ENCODE data around the gene CRB3. TPM values are rescaled to one million over a fixed set of nuclear protein-coding genes. Genes with fewer than 3 reads are reported as not detected.

Gene CRB3
- total and polyA plus RNA-seq, 4 donors, result 0.38 to 13.9 TPM; not detected in 2

DNA sequence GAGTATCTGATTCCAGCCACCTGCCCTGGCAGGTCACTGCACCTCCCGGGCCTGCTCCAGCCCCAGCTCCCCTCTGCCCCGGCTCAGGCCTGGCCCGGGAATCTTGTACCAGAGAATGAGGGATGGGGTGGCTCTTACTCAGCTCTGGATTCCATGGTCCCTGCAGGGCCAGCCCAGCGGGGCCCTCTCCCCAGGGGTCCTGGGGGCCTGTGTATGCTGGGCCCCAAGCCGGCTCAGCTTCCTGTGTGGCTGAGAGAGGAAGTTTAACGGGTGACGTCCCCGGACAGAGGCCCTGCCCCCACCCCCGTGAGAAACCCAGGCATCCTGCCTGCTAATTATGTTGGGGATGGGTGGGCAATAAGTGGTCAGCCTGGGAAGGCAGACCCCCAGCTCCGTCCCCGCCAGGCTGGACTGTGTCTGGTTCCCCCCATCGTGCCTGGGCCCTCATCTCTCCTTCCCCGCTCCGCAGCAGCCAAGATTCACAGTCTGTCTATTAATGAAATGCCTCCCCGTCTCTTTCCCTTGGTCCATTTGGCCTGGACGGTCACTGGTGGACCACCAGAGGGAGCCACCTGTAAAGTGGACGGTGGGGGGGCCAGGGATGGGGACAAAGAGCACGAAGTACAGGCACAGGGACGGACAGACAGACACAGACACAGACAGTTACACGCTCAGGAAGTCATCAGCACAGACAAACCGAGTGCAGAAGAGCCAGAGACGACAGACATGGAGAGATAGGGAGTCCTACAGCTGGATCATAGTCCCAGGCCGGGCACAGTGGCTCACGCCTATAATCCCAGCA is 17.7 kb downstream of the CRB3 start, which contains the start of gene DENND1C:
TSS of gene DENND1C (minus strand) at position 247 of the 802 bp plus-strand sequence. CDS start at position 155, 92 bp downstream.
- intact Hi-C loops (cut with DNase I), result no loop called here
- no peaks in the 10 kb centered on the region for H3K27me3 ChIP-seq (ENCODE audit: control insufficient read depth in 1 of 2, insufficient read depth in 2 of 2, low read length in 1 of 2)
- H3K4me1 ChIP-seq (ENCODE audit: control insufficient read depth in 1 of 2, insufficient read depth in 2 of 2, low read length in 2 of 2), result no peaks in the 10 kb centered on the region
- DNase-seq (peak in 1 of 2 donors; percentile 73), ATAC-seq (ENCODE audit: low FRiP score) (peak; percentile 45)
- H3K36me3 ChIP-seq (ENCODE audit: control insufficient read depth in 1 of 2, insufficient read depth in 2 of 2, low read length in 1 of 2), result no peaks in the 10 kb centered on the region
- H3K4me3 ChIP-seq (ENCODE audit: low read length in 2 of 2), result no peak within 1 kb of the TSS
- H3K9me3 ChIP-seq (ENCODE audit: control insufficient read depth, low read length), result no peaks in the 10 kb centered on the region
- 33 to 34% methylated on average over 24 of the region's 24 CpGs for WGBS, 2 donors
- no peak within 1 kb of the TSS for H3K27ac ChIP-seq (ENCODE audit: low read depth in 1 of 2, low read length in 2 of 2)

DNA sequence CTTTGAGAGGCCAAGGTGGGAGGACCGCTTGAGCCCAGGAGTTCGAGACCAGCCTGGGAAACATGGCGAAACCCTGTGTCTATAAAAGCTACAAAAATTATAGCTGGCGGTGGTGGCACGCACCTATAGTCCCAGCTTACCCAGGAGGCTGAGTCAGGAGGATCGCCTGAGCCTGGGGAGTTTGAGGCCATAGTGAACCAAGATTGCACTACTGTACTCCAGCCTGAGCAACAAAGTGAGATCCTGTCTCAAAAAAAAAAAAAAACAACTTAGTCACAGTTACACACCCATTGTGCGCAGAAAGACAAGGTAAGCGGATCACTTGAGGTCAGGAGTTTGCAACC is 18.2 kb downstream of the CRB3 start:
- DNase-seq (no peak), ATAC-seq (ENCODE audit: low FRiP score) (no peak)
- H3K4me3 ChIP-seq (ENCODE audit: low read length in 2 of 2), result no peak overlapping the region
- WGBS, 2 donors, result 94 to 96% methylated on average over 8 of the region's 8 CpGs
- H3K27me3 ChIP-seq (ENCODE audit: control insufficient read depth in 1 of 2, insufficient read depth in 2 of 2, low read length in 1 of 2), result no peaks in the 10 kb centered on the region
- H3K36me3 ChIP-seq (ENCODE audit: control insufficient read depth in 1 of 2, insufficient read depth in 2 of 2, low read length in 1 of 2), result no peaks in the 10 kb centered on the region
- intact Hi-C loops (cut with DNase I), result no loop called here
- no peak overlapping the region for H3K27ac ChIP-seq (ENCODE audit: low read depth in 1 of 2, low read length in 2 of 2)
- H3K4me1 ChIP-seq (ENCODE audit: control insufficient read depth in 1 of 2, insufficient read depth in 2 of 2, low read length in 2 of 2), result no peaks in the 10 kb centered on the region
- no peaks in the 10 kb centered on the region for H3K9me3 ChIP-seq (ENCODE audit: control insufficient read depth, low read length)

DNA sequence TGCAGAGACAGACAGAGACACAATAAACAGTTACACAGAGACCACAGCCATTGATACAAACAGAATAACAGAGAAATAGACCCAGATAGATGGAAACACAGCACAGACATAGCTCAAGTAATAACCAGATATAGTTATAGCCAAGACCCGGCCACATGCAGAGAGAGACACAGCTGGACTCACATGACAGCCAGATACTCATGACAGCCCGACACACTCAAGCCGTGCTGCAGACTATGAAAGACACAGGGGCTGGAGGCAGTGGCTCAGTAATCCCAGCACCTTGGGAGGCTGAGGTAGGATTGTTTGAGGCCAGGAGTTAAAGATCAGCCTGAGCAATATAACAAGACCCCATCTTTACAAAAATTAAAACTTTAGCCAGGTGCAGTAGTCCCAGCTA is 19.2 kb downstream of the CRB3 start:
- intact Hi-C loops (cut with DNase I), result no loop called here
- H3K27ac ChIP-seq (ENCODE audit: low read depth in 1 of 2, low read length in 2 of 2), result no peak overlapping the region
- DNase-seq, result no peak
- WGBS, 2 donors, result 47 to 48% methylated on average over 3 of the region's 3 CpGs
- H3K4me1 ChIP-seq (ENCODE audit: control insufficient read depth in 1 of 2, insufficient read depth in 2 of 2, low read length in 2 of 2), result no peaks in the 10 kb centered on the region
- H3K9me3 ChIP-seq (ENCODE audit: control insufficient read depth, low read length), result no peaks in the 10 kb centered on the region
- no peak overlapping the region for H3K4me3 ChIP-seq (ENCODE audit: low read length in 2 of 2)
- no peaks in the 10 kb centered on the region for H3K36me3 ChIP-seq (ENCODE audit: control insufficient read depth in 1 of 2, insufficient read depth in 2 of 2, low read length in 1 of 2)
- no peak for ATAC-seq (ENCODE audit: low FRiP score)
- no peaks in the 10 kb centered on the region for H3K27me3 ChIP-seq (ENCODE audit: control insufficient read depth in 1 of 2, insufficient read depth in 2 of 2, low read length in 1 of 2)

DNA sequence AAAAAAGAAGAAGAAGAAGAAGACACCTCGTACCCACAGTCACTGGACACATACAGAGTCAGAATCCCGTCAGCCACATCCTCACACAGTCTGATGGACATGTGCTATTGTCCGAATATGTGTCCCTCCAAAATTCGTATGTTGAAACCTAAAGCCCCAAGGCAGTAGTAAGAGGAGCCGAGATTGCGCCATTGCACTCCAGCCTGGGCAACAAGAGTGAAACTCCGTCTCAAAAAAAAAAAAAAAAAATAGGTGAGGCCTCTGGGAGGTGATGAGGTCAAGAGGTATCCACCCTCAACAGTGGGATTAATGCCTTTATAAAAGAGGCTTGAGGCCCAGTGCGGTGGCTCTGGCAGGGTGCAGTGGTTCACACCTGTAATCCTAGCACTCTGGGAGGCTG is 20.2 kb downstream of the CRB3 start:
- WGBS, 2 donors, result 90% methylated on average over 8 of the region's 8 CpGs
- Histone ChIP-seq H3K4me1 (ENCODE audit: control insufficient read depth in 1 of 2, insufficient read depth in 2 of 2, low read length in 2 of 2) (no peaks in the 10 kb centered on the region), H3K9me3 (ENCODE audit: control insufficient read depth, low read length) (no peaks in the 10 kb centered on the region), H3K27ac (ENCODE audit: low read depth in 1 of 2, low read length in 2 of 2) (no peak overlapping the region), H3K36me3 (ENCODE audit: control insufficient read depth in 1 of 2, insufficient read depth in 2 of 2, low read length in 1 of 2) (no peaks in the 10 kb centered on the region), H3K27me3 (ENCODE audit: control insufficient read depth in 1 of 2, insufficient read depth in 2 of 2, low read length in 1 of 2) (no peaks in the 10 kb centered on the region), H3K4me3 (ENCODE audit: low read length in 2 of 2) (no peak overlapping the region)
- no peak for ATAC-seq (ENCODE audit: low FRiP score)
- intact Hi-C loops (cut with DNase I), result no loop called here
- peak in 1 of 2 donors; percentile 40 for DNase-seq

DNA sequence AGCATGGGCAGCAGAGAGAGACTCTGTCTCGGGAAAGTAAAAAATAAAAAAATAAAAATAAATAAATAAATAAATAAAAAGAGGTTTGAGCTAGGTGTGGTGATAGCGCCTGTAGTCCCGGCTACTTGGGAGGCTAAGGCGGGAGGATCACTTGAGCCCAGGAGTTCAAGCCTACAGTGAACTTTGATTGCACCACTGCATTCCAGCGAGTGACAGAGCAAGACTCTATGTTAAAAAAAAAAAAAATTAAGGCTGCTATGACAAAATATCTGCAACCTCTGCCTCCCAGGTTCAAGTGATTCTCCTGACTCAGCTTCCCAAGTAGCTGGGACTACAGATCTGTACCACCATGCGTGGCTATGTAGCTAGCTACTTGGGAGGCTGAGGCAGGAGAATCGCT is 20.8 kb downstream of the CRB3 start:
- Histone ChIP-seq H3K27ac (ENCODE audit: low read depth in 1 of 2, low read length in 2 of 2) (no peak overlapping the region), H3K4me1 (ENCODE audit: control insufficient read depth in 1 of 2, insufficient read depth in 2 of 2, low read length in 2 of 2) (no peaks in the 10 kb centered on the region), H3K4me3 (ENCODE audit: low read length in 2 of 2) (no peak overlapping the region), H3K27me3 (ENCODE audit: control insufficient read depth in 1 of 2, insufficient read depth in 2 of 2, low read length in 1 of 2) (no peaks in the 10 kb centered on the region), H3K9me3 (ENCODE audit: control insufficient read depth, low read length) (no peaks in the 10 kb centered on the region), H3K36me3 (ENCODE audit: control insufficient read depth in 1 of 2, insufficient read depth in 2 of 2, low read length in 1 of 2) (no peaks in the 10 kb centered on the region)
- intact Hi-C loops (cut with DNase I), result no loop called here
- DNase-seq (no peak), ATAC-seq (ENCODE audit: low FRiP score) (no peak)
- 86 to 89% methylated on average over 7 of the region's 7 CpGs for WGBS, 2 donors

DNA sequence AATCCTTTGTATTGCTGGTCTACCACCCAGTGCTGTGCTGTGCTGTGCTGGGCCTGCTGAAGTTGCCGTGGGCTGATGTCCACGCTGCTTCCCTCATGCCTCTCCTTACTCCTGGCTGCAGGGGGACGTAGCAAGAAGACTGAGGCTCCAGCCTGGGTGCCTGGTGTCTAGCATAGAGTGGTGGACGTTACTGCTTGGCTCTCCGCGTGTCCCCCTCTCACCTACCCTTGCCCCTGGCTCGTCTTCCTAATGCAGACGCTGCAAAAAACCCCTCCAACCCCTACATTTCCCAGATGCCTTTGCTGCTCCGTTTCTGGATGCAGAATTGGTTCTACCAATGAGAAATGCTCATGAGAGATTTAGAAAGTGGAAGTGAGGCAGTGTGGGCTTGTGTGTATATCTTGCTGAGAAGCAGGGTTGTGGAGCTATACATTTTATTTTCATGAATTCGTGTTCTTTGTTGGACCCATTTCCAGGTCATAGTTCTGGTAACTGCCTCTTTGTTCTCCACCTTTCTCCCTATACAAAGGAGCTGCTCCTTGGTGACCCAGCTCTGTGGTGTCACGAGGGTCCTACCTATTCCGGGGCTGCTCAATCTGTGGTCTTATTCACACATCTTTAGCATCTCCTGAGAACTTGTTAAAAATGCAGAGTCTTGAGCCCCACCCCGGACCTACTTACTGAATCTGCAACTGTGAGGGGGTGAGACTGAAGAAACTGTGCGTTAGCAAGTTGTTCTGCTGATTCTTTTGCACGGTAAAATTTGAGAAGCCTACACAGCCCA is 25.4 kb downstream of the CRB3 start:
- WGBS, 2 donors, result 53 to 55% methylated on average over 15 of the region's 15 CpGs
- no peak for ATAC-seq (ENCODE audit: low FRiP score)
- intact Hi-C loops (cut with DNase I), result no loop called here
- H3K27ac ChIP-seq (ENCODE audit: low read depth in 1 of 2, low read length in 2 of 2), result no peak overlapping the region
- H3K4me3 ChIP-seq (ENCODE audit: low read length in 2 of 2), result no peak overlapping the region
- no peaks in the 10 kb centered on the region for H3K4me1 ChIP-seq (ENCODE audit: control insufficient read depth in 1 of 2, insufficient read depth in 2 of 2, low read length in 2 of 2)
- no peaks in the 10 kb centered on the region for H3K27me3 ChIP-seq (ENCODE audit: control insufficient read depth in 1 of 2, insufficient read depth in 2 of 2, low read length in 1 of 2)
- no peaks in the 10 kb centered on the region for H3K36me3 ChIP-seq (ENCODE audit: control insufficient read depth in 1 of 2, insufficient read depth in 2 of 2, low read length in 1 of 2)
- peaks cover 6% of the 10 kb centered on the region for H3K9me3 ChIP-seq (ENCODE audit: control insufficient read depth, low read length)
- no peak for DNase-seq

DNA sequence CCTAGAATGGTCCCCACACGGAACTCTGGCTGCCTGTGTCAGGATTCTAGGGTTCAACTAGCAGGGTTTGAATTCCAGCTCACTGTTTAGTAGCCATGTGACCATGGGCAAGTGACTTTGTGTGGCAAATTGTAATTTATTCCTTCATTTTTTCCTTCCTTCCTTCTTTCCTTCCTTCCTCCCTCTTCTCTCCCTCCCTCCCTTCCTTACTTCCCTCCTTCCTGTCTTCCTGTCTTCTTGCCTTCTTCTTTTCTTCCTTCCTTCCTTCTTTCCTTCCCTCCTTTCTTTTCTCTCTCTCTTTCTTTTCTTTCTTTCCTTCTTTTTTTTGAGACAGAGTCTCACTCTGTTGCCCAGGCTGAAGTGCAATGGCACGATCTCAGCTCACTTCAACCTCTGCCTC is 26.1 kb downstream of the CRB3 start:
- 58 to 68% methylated on average over 2 of the region's 2 CpGs for WGBS, 2 donors
- H3K27me3 ChIP-seq (ENCODE audit: control insufficient read depth in 1 of 2, insufficient read depth in 2 of 2, low read length in 1 of 2), result no peaks in the 10 kb centered on the region
- H3K4me1 ChIP-seq (ENCODE audit: control insufficient read depth in 1 of 2, insufficient read depth in 2 of 2, low read length in 2 of 2), result no peaks in the 10 kb centered on the region
- no peak overlapping the region for H3K27ac ChIP-seq (ENCODE audit: low read depth in 1 of 2, low read length in 2 of 2)
- H3K36me3 ChIP-seq (ENCODE audit: control insufficient read depth in 1 of 2, insufficient read depth in 2 of 2, low read length in 1 of 2), result no peaks in the 10 kb centered on the region
- peaks cover 6% of the 10 kb centered on the region for H3K9me3 ChIP-seq (ENCODE audit: control insufficient read depth, low read length)
- H3K4me3 ChIP-seq (ENCODE audit: low read length in 2 of 2), result no peak overlapping the region
- intact Hi-C loops (cut with DNase I), result no loop called here
- no peak for ATAC-seq (ENCODE audit: low FRiP score)
- no peak for DNase-seq

DNA sequence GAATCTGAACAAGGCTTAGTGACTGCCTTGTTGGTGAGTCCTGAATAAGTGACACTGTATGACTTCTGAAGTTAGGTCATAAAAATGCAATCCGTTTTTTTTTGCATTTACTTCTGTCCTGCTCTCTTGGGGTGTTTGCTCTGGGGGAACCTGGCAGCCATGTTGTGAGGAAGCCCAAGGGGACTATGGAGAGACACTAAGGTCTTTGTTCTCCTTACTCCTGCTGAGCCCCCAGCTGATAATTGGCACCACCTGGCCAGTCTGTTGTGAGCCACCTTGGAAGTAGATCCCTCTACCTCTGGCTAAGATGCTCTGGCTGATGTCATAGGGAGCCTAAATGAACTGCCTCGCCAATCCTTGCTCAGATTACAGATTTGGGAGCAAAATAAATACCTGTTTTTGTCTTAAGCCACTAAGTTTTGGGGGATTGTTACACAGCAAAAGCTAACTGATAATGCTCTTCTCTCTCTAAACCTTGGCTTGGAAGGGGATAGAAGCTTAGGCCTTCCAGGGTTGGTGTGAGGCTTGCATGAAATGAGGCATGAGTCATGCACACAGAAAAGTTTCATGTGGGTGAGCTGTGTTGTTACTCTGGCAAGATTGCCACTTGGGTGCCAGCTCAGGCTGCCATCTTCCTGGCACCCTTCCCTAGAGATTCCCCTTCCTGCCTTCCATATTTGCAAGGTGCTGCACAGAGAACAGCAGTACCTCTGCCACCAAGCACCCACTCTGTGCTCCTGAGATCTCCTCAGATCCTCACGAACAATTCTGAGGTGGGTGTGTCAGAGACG is 27.9 kb downstream of the CRB3 start:
- Histone ChIP-seq H3K27me3 (ENCODE audit: control insufficient read depth in 1 of 2, insufficient read depth in 2 of 2, low read length in 1 of 2) (no peaks in the 10 kb centered on the region), H3K4me1 (ENCODE audit: control insufficient read depth in 1 of 2, insufficient read depth in 2 of 2, low read length in 2 of 2) (no peaks in the 10 kb centered on the region), H3K4me3 (ENCODE audit: low read length in 2 of 2) (no peak overlapping the region), H3K9me3 (ENCODE audit: control insufficient read depth, low read length) (peaks cover 6% of the 10 kb centered on the region), H3K36me3 (ENCODE audit: control insufficient read depth in 1 of 2, insufficient read depth in 2 of 2, low read length in 1 of 2) (no peaks in the 10 kb centered on the region), H3K27ac (ENCODE audit: low read depth in 1 of 2, low read length in 2 of 2) (no peak overlapping the region)
- ATAC-seq (ENCODE audit: low FRiP score) (no peak), DNase-seq (no peak)
- intact Hi-C loops (cut with DNase I), result no loop called here
- WGBS, 2 donors, result 70 to 78% methylated on average over 4 of the region's 4 CpGs

All from aorta (tissue), 5 donors.